GM19452 (cell line): ENCODE results near the gene PRRX1.

Experiments
- ATAC-seq: cut with Tn5 transposase; IDR thresholded peaks from one replicate; pipeline ENCODE4 v1.9.1; 2021; ENCODE audit not compliant: unreplicated experiment

The PRRX1 gene

GRCh38 chr1:170714938-170715337 is 51.0 kb downstream of the PRRX1 start:
- ATAC-seq: no peak

- no peak for ATAC-seq
Observed at GRCh38 chr1:170716835-170717429, 53.0 kb downstream of the PRRX1 start.

- no peak for ATAC-seq
Observed at GRCh38 chr1:170720661-170721060, 56.7 kb downstream of the PRRX1 start.

- ATAC-seq: no peak
Observed at GRCh38 chr1:170721621-170722020, 57.7 kb downstream of the PRRX1 start.

- no peak for ATAC-seq
Observed at GRCh38 chr1:170723518-170723917, 59.6 kb downstream of the PRRX1 start.

GRCh38 chr1:170725326-170725725 is 61.4 kb downstream of the PRRX1 start:
- no peak for ATAC-seq

- ATAC-seq: no peak
Observed at GRCh38 chr1:170727963-170728362, 64.0 kb downstream of the PRRX1 start.

- ATAC-seq: no peak
Observed at GRCh38 chr1:170729225-170730002, 65.5 kb downstream of the PRRX1 start.

- no peak for ATAC-seq
Observed at GRCh38 chr1:170730014-170730413, 66.1 kb downstream of the PRRX1 start.

- no peak for ATAC-seq
Observed at GRCh38 chr1:170730438-170730837, 66.5 kb downstream of the PRRX1 start.

GRCh38 chr1:170731566-170732251 is 67.8 kb downstream of the PRRX1 start:
- no peak for ATAC-seq

- ATAC-seq: no peak
Observed at GRCh38 chr1:170732252-170732588, 68.3 kb downstream of the PRRX1 start.

- ATAC-seq: no peak
Observed at GRCh38 chr1:170734412-170735175, 70.7 kb downstream of the PRRX1 start.

- ATAC-seq: no peak
Observed at GRCh38 chr1:170735366-170736263, 71.7 kb downstream of the PRRX1 start.

- ATAC-seq: no peak
Observed at GRCh38 chr1:170739803-170740202, 75.9 kb downstream of the PRRX1 start.

GRCh38 chr1:170741678-170742077 is 77.7 kb downstream of the PRRX1 start:
- no peak for ATAC-seq

- ATAC-seq: no peak
Observed at GRCh38 chr1:170742600-170742999, 78.7 kb downstream of the PRRX1 start.

GRCh38 chr1:170743083-170743482 is 79.2 kb downstream of the PRRX1 start:
- no peak for ATAC-seq

GRCh38 chr1:170749549-170749948 is 85.6 kb downstream of the PRRX1 start:
- no peak for ATAC-seq

GRCh38 chr1:170749959-170750358 is 86.0 kb downstream of the PRRX1 start:
- ATAC-seq: no peak
